ENCODE measurements around the gene OSBPL10.

GRCh38 chr3:31620656-31621055 is 360.4 kb downstream of the OSBPL10 start:
- TF ChIP-seq, protein P1, sequence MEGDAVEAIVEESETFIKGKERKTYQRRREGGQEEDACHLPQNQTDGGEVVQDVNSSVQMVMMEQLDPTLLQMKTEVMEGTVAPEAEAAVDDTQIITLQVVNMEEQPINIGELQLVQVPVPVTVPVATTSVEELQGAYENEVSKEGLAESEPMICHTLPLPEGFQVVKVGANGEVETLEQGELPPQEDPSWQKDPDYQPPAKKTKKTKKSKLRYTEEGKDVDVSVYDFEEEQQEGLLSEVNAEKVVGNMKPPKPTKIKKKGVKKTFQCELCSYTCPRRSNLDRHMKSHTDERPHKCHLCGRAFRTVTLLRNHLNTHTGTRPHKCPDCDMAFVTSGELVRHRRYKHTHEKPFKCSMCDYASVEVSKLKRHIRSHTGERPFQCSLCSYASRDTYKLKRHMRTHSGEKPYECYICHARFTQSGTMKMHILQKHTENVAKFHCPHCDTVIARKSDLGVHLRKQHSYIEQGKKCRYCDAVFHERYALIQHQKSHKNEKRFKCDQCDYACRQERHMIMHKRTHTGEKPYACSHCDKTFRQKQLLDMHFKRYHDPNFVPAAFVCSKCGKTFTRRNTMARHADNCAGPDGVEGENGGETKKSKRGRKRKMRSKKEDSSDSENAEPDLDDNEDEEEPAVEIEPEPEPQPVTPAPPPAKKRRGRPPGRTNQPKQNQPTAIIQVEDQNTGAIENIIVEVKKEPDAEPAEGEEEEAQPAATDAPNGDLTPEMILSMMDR (IDR thresholded peaks at IDR 0.05) = no peak
- no peak for TF ChIP-seq POLR2A (IDR thresholded peaks at IDR 0.05)
